OCI-LY3 (cell line): ENCODE measurements around the gene PLCB1.

Experiments
- CTCF ChIP-seq: fragments of 200-600, 300-600 bp; sonication (generic); IDR thresholded peaks from 2 replicates; pipeline ENCODE4 v1.5.1; 2014; ENCODE audit warnings: antibody characterized with exemption, low read length, low read depth
- EZH2phosphoT487 ChIP-seq: fragments of 200-600 bp; shearing (Covaris generic); IDR thresholded peaks from 2 replicates; pipeline ENCODE4 v1.6.1; 2018; ENCODE audit warnings: antibody characterized with exemption, mixed run types, low read depth

GRCh38 chr20:8310618-8311017 lies 178.6 kb downstream of the PLCB1 start:
- no peak for TF ChIP-seq CTCF
- TF ChIP-seq EZH2phosphoT487 = no peak
